Endothelial cell of umbilical vein (primary cell): ENCODE data around the gene NEAT1.

Experiments used
- EZH2 ChIP-seq: IDR thresholded peaks from 2 replicates; pipeline ENCODE4 v1.6.1; 2012; ENCODE audit warnings: borderline replicate concordance, low read depth, mild to moderate bottlenecking, moderate library complexity, low read length, inconsistent platforms; ENCODE audit not compliant: severe bottlenecking
- POLR2AphosphoS5 ChIP-seq: IDR thresholded peaks from 2 replicates; pipeline ENCODE4 v1.6.1; 2012; ENCODE audit warnings: low read depth, mild to moderate bottlenecking, control low read depth, low read length, moderate library complexity; ENCODE audit not compliant: insufficient read depth
- TF ChIP-seq, protein P1 (sequence below), 2 donors: IDR thresholded peaks; 1 replicate in 1 of 2; 2 replicates in 1 of 2; pipeline ENCODE4 v1.5.1; 2011; ENCODE audit warnings: low read length in 2 of 2, mild to moderate bottlenecking in 2 of 2, moderate library complexity in 2 of 2, control low read depth in 1 of 2, inconsistent platforms in 1 of 2, low read depth in 1 of 2; ENCODE audit not compliant: insufficient read depth in 1 of 2; ENCODE audit errors: extremely low read depth in 1 of 2

DNA sequence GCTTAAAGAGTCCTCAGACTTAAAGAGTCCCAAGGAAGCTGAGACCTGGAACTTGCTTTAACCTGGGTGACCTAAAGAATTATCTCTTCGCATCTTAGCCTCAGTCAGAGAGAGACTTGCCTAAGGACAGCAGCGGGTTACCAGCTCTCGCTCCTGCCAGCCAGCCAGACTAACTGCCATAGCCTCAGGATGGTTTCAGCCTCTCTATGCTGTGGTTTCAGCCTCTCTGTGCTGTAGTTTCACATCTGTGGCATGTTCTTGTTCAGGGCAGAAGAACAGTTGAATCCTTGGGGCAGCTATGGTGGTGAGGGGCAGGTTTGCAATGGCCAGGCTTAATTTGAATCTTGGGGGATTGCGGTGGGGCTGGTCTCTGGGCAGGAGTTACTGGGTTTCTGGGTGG, 33.9 kb upstream of the NEAT1 start:
- TF ChIP-seq POLR2AphosphoS5 (no peak), EZH2 (no peak)
- TF ChIP-seq, protein P1, sequence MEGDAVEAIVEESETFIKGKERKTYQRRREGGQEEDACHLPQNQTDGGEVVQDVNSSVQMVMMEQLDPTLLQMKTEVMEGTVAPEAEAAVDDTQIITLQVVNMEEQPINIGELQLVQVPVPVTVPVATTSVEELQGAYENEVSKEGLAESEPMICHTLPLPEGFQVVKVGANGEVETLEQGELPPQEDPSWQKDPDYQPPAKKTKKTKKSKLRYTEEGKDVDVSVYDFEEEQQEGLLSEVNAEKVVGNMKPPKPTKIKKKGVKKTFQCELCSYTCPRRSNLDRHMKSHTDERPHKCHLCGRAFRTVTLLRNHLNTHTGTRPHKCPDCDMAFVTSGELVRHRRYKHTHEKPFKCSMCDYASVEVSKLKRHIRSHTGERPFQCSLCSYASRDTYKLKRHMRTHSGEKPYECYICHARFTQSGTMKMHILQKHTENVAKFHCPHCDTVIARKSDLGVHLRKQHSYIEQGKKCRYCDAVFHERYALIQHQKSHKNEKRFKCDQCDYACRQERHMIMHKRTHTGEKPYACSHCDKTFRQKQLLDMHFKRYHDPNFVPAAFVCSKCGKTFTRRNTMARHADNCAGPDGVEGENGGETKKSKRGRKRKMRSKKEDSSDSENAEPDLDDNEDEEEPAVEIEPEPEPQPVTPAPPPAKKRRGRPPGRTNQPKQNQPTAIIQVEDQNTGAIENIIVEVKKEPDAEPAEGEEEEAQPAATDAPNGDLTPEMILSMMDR (IDR thresholded peaks at IDR 0.05; ENCODE audit: extremely low read depth in 1 of 2, insufficient read depth in 1 of 2, low read depth in 1 of 2, low read length in 2 of 2) = no peak
